Activated CD8-positive, alpha-beta memory T cell treated with anti-CD3 and anti-CD28 coated beads for 4 hours (primary cell): Measurements from ENCODE around the gene GJA9.
A peak's percentile ranks its signal among the peaks of the same experiment; 100 is the strongest.
"Not testable (repeated sequence)": the region's sequence is repeated elsewhere in the genome, so short reads cannot be mapped to it uniquely, and the experiment has no call there.

ENCODE experiments used
- DNase-seq, 2 donors: peaks; one replicate each; pipeline ENCODE4 v3.0.0-alpha.2; 2020; ENCODE audit warnings: low read depth in 2 of 2

GJA9 gene

DNA sequence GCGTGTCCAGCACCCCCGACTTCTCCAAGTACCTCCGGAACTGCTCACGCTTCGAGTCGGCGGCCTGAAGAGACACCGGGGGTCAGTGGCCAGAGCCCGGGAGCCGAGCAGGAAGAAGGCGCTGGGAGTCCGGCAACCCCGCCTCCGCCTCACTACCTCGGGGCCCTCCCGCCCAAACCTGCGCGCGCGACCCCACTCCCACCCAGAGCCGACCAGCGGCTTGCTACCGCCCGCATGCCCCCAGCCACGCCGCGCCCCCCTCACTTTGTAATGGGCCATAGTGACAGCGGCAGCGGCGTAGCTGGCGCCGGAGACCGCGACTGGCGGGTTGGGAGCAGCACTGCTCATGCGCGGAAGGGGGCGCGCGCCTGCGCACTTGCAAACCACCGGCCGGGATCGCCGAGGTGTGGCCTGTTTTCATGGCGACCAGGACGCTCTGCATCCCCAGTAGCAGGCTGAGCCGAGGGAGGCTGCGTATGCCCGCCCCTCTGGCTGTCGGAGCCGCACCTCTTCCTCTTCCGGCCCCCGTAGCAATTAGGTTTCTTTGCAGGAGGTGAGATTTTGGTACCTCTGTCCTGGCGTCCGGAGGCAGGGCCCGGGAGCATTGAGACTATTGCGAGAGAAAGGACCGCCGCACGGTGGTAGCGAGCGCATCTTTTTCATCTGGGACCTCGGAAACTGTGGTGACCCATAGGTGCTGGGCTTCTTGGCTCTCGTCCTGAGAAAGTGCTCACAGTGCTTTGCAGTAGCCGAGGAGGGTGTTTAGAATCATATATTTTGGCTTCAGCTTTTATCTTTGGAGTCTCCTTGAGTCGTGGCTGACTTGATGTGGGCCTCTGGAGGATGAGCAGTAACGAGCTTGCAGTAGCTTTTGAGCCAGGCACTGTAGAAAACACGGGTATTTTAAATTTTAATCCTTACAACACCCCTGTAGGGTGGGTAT lies 8.1 kb downstream of the GJA9 start, which contains the start of gene MYCBP:
TSS of gene MYCBP (minus strand) at position 322 of the 943 bp plus-strand sequence. CDS start at position 279, 43 bp downstream.
- peak; percentile 93 to 94 for DNase-seq

DNA sequence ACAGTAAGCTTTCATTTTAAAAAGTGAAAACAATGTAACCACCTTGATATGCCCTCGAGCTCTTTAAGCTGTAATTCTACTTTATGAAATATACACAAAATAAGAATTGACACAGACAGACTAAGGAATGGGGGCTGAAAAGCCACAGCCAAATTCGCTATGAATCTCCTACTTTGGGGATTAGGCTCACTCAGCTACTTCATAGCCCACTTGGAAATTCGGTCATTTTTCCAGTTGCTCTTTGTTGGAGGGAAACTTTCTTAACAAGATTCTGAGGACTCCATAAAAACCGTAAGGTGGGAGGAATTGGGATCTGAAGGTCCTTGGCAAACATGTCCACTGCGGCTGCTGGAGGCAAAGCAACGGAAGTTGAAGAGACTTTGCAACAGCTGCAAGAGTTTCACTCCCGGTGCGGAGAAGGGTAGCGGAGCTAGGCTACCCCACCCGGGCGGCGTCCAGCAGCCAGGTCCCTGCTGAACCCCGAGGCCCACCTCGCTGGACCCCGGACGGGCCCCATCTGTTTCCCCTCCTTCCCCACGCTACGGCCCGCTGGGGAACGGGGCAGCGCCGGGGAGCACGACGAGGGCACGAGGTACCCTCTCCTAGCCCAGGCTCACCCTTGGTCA lies 8.9 kb downstream of the GJA9 start:
- no peak for DNase-seq

DNA sequence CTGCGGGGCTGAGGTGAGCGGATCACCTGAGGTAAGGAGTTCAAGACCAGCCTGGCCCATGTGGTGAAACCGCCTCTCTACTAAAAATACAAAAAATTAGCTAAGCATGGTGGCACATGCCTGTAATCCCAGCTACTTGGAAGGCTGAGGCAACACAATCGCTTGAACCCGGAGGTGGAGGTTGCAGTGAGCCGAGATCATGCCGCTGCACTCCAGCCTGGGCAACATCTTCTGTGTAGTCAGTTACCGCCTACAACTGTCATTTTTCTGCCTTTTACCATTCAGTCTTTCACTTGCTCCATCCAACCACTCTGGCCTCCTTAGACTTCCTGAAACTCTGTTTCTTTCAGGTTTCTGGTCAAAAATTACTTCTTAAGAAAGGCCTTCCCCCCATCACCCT lies 10.4 kb downstream of the GJA9 start:
- no peak for DNase-seq

DNA sequence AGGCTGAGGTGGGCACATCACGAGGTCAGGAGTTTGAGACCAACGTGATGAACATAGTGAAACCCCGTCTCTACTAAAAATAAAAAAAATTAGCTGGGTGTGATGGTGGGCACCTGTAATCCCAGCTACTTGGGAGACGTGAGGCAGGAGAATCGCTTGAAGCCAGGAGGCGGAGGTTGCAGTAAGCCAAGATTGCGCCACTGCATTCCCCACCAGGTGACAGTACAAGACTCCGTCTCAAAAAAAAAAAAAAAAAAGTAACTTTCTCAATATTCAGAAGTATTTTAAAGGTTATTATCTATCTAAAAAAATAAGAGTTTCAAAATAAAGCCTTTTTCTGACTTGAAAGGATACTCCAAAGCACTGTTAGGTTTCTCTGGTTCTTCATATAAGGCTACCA lies 14.2 kb downstream of the GJA9 start:
- no peak for DNase-seq

DNA sequence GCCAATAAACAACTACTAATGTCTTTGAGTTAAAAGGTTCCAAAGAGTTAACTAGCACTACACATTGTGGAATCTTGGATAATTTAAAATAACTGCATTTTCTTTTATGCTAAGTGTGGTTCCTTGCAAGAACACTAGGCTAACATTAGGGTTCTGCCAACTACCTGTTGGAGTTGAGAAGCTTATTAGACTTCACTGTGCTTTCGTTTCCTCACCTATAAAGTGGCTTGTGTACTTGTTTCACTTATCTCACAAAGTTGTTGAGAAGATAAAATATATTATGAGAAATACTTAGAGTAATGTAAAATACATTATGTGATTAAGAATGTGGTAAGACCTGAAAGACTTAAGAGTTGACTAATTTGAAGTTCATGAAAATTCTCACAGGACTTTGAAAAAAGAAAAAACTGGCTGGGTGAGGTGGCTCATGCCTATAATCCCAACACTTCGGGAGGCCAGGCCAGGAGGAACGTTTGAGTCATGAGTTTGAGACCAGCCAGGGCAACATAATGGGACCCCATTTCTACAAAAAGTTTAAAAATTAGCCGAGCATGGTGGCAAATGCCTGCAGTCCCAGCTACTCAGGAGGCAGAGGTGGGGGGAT lies 16.2 kb downstream of the GJA9 start:
- no peak for DNase-seq

DNA sequence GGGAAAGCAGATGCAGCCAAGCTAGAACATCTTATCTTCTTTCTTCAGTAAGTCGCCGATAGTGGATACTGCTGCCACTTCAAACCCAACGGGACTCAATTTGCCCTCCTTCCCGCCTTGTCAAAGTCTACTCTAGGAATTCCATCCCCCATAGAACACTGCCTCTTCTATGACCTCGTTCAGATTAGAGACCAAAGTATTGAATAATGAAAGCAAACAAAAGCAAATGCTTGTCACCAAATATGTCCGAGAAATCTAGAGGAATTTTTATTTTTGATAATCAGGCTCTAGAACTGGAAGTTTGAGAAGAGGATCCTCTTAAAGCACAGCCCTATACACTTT lies 21.0 kb downstream of the GJA9 start:
- DNase-seq: no peak

DNA sequence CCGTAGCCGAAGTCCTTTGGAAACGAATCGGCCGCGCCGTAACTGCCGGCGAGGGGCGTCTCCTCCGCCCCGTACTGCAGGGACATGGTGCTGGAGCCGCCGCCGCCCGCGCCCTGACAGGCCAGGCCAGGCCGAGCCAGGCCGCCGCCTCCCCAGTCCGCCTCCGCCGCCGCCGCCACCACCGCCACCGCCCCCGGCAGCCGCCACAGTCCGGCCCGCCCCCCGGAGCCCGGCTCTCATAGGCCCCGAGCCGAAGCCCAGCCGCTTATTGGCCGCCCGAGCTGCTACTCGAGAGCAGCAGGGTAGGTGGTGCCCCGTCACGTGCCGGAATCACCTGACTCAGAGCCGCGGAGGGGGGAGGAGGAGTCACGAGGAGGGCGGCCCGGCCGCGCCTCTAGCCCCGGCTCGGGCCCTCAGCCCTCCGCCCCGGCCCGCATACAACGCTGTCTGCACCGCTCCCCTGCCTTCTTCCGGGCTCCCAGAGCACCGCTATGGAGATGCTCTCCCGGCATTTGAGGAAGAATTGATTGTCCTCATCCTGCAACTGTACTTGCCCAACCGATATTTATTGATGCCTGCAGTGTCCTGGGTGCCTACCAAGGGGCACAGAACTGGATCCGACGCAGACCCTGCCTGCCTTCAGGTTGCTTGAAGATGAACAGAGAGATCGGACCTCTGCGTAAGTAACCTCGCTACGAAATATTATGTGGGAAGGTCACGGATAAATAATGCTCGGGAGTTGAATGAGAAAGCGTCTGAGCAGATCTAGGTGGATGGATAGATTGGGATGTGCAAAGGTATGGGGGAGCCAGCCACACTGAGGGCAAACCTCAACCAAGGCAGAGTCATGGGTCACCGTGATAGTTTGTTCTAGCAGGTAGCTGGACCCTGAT lies 21.6 kb downstream of the GJA9 start, which contains the start of gene RRAGC:
TSS of gene RRAGC (minus strand) at position 212 of the 893 bp plus-strand sequence. CDS start at position 86, 126 bp downstream.
- DNase-seq: peak; percentile 96 to 97

DNA sequence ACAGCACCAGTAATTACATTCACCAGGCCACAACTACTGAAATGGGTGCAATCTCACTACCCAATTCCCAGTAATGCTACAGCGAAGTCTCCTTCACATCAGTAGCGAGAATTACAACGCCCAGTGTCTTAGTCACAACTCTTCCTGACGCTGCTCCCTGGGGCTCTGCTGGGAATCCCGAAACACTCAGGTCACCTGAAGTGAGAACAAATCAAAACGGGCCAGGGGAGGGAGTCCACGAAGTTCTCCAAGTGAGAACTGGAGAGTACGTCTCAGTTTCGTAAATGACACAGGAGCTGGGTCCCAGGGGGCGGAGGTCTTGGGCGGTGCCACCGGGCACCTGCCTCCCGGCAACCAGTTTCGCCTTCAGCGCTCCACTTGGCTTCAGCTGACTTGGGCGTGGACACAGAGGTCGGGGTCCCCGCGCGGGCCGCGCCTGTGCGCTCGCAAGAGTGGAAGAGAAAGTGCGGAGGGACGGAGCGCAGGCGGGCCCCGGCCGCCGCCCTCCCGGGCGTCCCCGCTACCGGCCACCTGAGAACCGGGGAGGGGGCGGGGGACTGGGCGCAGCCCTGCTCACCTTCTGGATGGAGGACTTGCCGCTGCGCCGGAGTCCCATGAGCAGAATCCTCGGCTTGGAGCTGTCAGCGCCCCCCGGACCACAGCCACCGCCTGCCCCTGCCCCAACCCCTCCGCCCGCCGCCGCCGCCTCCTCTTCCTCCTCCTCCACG lies 22.4 kb downstream of the GJA9 start:
- DNase-seq: peak in 1 of 2 donors; percentile 21

DNA sequence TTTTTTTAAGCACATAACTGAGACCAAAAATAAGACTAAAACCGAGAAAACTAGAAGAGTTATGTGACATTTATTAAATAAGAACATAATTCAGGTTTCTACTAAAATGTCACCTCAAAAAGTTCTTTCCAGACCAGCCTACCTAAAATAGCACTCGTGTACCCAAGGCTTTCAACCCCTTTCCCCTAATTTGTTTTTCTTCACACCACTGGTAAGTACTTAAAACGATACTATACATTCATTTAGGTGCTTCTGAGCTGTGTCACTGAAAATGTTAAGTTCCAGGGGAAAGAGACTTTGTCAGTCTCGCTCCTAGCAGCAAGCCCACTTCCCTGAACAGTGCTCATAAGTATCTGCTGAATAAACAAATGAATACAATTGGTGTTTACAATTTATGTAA lies 28.6 kb downstream of the GJA9 start:
- no peak for DNase-seq

DNA sequence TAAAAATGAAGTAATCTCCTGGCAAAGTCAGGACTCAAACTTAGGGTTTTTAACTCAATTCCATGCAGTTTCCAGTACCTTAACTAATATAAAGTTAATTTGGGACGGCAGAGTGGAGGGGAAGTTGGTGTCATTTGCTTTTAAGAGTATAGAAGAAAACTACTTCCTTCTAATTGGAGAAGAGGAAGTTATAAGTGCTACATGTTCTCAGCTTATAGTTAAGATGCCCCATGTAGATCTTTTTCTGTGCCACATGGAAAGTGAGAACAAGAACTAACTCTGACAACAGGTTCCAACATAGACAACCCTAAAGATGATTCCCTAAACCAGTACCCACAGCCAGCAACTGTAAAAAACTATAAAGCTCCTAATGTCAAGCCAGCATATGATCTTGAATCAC lies 33.3 kb downstream of the GJA9 start:
- DNase-seq: no peak

DNA sequence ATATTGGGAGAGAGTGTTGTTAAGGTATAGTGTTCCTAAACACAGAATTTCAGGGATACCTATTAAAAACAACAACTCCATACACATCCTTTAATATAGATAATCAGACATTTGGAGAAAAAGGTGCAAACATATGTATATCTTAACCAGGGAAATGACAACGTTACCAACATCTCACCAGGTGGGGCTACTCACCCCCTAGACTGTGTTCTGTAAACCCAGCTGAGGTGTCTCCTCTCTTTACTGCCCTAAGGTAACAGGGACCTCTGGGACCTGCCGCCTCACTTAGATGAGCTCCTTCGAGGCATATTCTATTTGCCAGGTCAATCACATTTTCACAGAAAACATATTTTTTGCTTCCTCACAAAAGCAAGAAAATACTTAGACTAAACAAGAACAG lies 35.2 kb downstream of the GJA9 start:
- DNase-seq: no peak

DNA sequence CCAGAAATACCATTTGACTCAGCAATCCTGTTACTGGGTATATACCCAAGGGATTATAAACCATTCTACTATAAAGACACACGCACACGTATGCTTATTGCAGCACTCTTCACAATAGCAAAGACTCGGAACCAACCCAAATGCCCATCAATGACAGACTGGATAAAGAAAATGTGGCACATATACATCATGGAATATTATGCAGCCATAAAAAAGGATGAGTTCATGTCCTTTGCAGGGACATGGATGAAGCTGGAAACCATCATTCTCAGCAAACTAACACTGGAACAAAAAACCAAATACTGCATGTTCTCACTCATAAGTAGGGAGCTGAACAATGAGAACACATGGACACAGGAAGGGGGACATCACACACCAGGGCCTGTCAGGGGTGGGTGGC lies 36.3 kb downstream of the GJA9 start:
- not testable (repeated sequence) for DNase-seq

DNA sequence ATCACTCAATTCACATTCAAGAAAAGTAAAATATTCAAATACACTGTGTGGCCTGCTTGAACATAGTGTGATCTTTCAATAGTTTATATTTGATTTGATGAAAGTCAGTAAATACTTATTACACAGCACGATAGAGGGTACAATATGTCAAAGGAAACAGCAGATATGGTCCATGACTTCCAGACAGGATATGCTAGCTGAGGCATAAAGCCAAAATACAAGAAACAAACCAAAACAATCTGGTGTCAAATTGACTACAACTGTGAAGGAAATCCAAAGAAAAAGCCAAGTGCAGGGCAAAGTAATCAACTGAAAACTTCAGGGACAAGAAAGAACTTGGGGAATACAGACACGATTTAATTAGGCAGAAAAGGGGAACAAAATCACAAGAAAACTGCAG lies 41.1 kb downstream of the GJA9 start:
- DNase-seq: no peak

DNA sequence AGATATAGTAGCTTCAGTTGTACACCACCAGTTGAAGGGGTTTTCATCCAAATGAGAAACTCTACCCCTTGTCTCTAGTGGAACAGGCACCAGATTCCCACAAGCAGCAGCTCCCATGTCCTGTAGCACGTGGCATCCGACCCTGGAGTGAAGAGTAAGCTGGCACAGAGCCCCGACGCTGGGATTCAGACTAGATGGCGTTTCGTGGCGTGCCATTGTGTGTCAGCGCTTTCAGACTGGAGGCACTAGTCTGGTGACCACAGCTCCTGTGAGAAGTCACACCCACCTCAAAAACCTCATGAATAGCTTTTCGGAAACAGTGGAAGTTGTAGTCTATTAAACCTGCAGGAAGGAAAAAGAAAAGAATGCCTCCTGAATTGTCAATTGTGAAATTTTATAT lies 42.0 kb downstream of the GJA9 start:
- no peak for DNase-seq

DNA sequence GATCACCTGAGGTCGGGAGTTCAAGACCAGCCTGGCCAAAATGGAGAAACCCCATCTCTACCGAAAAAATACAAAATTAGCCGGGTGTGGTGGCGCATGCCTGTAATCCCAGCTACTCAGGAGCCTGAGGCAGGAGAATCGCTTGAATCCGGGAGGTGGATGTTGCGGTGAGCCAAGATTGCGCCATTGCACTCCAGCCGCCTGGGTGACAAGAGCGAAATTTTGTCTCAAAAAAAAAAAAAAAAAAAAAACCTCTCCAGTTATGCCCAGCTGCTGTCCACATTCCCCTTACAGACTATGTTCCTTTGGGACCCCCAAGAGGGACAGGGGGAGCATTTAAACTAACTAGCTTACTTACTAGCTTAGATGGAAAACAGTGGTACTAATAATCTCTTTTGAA lies 45.1 kb downstream of the GJA9 start:
- DNase-seq: not testable (repeated sequence)

DNA sequence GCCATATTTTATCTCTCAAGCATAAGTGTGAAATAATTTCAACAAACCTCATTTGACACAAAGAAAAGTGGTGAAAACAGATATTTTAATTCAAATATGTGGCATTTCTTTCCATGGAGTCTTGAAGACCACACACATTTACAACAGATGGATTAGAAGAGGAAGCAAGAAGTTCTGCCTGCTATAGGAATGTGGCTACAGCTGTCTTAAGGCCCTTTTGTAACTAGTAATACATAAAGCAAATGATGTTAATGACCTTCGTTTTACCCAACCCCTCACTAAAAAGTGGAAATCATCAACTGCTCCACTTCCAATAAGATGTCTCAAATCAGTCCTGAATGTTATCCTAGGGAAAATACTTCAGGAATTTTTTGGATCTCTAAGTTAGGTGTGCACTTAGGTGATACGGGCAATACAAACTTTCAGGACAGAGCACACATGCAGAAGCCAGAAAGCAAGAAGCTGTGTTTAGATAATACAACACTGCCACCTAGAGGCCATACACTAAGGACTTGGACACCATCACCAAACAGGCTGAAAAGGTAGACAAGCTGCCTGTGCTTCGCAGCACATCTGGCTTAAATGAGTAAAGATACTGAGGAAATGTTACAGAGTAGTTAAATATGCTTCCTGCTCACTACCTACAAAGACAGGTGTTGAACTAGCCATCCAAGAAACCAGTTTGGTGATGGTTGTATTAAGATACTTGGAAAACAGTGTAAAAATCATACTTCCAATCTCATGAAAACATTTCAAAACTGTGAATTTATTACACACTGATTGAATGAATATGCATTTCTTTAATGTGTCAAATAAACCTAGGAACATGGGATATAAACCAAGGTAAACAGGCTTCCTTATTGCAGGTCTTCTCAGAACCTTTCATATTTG lies 46.2 kb downstream of the GJA9 start:
- peak in 1 of 2 donors; percentile 5 for DNase-seq

DNA sequence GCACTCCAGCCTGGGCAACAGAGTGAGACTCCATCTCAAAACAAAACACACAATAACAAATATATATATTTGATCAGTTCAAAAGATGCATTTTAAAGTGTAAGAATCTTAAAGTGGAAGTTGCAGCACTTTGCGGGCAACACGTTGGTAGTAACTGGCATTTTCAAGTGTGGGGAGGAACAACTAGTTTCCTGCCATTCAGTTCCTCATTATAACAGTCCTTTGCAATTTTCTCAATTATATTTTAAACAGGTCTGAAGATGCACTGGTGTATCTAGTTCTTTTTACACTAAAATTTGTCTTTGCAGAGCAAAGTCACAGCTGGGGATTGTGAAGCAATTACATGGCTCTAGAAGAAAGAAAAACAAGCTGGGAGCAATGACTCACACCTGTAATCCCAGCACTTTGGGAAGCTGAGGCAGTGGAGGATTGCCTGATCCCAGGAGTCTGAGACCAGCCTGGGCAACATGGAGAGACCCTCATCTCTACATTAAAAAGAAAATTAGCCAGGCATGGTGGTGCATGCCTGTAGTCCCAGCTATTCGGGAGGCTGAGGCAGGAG lies 47.1 kb downstream of the GJA9 start:
- no peak for DNase-seq

DNA sequence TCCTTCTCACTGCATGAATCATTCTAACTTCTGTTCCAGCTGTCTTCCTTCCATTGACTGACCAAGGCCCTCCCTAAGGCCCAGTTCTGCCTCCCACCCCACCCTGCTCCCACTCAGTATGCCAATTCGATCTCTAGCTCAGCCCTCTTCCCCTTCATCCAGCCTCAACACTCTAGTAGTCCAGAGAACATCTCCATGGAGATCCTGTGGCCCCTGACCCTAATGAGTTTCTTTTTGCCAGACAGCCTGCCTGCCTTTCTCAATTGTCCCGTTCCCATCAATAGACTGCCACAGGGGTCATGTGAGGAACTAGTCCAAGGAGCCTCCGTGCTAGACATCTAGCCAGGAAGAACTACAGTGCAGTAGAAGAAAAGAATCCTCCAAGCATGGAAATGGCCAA lies 48.2 kb downstream of the GJA9 start:
- no peak for DNase-seq

DNA sequence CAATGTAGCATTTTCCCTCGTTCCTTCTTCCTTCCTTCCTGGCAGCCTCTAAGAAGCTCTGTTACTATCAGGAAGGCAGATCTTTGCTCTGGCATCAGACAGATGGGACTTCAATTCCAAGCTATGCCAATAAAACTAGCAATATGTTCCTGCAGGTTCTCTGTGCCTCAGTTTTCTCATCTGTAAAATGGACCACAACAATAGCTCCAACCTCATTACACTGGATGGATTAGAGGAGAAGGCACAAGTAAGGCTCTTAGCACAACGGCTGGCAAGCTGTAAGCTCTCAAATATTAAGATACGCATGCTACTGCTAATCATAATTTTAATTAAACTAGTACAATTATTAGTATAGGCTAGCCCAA lies 49.0 kb downstream of the GJA9 start:
- no peak for DNase-seq
